ENCODE measurements around the gene GPAT3.
"Not testable (repeated sequence)": the region's sequence is repeated elsewhere in the genome, so short reads cannot be mapped to it uniquely, and the experiment has no call there.

Gene GPAT3

DNA sequence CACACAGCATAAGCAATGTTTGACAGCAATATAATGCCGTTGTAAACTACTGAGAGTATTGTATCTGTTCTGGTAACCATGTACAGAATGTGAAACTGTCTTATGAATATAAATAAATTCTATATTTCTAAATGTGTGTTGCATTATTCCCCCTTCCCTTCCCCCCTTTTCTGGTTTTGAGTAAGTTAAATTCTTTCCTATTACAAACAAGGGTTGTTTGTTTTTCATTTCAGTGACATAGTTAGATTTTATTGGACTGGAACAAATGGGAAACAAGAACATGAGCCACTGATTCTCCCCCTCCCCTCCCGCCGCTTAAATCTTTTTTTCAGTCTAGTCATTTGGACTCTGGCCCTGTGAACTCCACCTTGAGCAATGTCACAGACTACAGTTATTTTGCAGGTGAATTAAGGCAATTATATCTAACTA lies 69.8 kb downstream of the GPAT3 start:
- no peak for FAIRE-seq

DNA sequence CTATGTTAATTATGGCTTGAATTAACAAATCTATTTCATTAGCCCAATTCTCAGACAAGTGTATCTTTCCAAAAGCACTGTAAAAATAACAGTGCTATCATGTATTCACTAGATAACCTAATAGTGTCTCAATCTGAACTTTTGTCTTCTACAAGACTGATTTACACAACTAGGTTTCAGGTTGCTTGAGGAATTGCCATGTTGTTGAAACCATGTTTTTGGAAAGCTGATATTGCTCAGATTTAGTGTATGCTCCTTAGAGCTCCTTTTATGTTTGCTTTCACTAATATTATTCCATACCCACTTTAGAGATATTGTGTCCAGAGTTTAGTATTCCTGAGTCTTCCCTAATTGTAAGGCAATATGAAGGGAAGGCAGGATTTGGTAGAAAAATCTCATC lies 70.6 kb downstream of the GPAT3 start:
- no peak for FAIRE-seq

DNA sequence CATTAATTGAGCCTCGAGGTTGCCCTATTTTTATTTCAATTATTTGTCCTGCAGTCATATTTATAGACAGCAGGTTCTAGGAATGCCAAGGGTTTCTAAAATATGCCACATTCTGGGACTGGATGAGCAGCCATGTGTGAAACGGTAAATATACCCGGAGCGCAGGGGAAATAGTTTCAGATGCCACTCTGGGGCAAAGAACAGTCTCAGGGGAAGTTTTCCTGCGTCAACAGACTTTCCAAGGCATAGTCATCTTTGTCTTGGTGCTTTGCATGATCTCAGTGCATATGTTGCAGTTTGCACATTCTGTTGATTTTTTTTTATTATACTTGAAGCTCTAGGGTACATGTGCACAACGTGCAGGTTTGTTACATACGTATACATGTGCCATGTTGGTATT lies 71.0 kb downstream of the GPAT3 start:
- no peak for FAIRE-seq

GRCh38 chr4:83609365-83609764 lies 73.5 kb downstream of the GPAT3 start:
- no peak for FAIRE-seq

GRCh38 chr4:83610729-83611128 lies 74.8 kb downstream of the GPAT3 start:
- FAIRE-seq: no peak

DNA sequence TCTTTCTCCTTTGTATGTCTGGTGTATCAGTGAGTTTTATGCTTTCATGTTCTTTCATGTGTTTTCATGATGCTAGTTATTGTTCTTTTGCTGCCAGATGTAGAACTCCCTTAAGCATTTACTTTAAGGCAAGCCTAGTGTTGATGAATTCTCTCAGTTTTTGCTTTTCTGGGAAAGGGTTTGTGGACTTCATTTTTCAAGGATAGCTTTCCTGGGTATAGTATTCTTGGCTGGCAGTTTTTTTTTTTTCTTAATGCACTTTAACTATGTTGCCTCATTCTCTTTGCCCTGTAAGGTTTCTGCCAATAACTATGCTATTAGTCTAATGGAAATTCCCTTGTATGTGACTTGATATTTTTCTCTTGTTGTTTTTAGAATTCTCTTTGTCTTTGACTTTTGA lies 77.1 kb downstream of the GPAT3 start:
- no peak for FAIRE-seq

DNA sequence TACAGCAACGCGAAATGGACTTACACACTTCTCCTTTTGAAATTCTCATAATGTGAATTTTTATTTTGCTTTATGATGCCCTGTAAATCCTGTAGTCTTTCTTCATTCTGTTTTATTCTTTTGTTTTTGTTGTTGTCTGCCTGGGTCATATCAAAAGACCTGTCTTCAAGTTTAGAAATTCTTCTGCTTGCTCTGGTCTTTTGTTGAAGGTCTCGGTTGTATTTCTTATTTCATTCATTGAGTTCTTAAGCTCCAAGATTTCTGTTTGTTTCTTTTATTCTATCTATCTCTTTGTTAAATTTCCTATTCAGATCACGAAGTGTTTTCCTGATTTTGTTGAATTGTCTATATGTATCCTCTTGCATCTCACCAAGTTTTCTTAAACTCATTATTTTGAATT lies 78.1 kb downstream of the GPAT3 start:
- FAIRE-seq: no peak

- no peak for FAIRE-seq
Observed at GRCh38 chr4:83616252-83616651, 80.3 kb downstream of the GPAT3 start.

GRCh38 chr4:83617371-83618035 lies 81.6 kb downstream of the GPAT3 start:
- FAIRE-seq: no peak

GRCh38 chr4:83618431-83618830 lies 82.5 kb downstream of the GPAT3 start:
- no peak for FAIRE-seq

- no peak for FAIRE-seq
Observed at GRCh38 chr4:83618991-83619645, 83.2 kb downstream of the GPAT3 start.

GRCh38 chr4:83622127-83622526 lies 86.2 kb downstream of the GPAT3 start:
- not testable (repeated sequence) for FAIRE-seq

- FAIRE-seq: no peak
Observed at GRCh38 chr4:83625821-83626220, 89.9 kb downstream of the GPAT3 start.

DNA sequence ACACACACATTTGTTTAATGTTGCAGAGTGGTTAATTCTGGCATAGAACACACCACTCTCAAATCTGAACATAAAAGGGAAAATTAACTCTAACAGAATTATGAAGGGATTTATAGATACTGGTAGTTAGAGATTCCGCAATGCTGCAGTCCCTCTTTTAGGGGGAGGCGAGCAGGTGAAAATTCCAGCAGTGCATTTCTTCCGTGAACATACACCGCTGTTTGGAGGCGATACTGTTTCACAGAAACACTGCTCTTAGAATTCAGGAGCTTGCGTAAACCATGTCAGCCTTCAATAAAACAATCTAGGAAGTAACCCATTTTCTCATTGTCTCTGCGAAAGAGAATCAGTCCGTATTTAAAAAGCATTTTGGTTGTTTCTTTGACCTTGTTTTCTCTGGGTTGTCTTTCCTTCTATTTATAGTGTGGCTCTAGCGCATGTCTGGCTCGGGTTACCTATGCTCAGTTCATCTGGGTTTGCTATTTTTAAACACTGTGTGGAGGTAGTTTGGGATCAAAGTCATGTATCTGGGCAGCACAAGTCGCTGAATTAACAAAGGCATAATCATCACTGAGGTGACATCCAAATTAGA lies 90.4 kb downstream of the GPAT3 start:
- no peak for FAIRE-seq

DNA sequence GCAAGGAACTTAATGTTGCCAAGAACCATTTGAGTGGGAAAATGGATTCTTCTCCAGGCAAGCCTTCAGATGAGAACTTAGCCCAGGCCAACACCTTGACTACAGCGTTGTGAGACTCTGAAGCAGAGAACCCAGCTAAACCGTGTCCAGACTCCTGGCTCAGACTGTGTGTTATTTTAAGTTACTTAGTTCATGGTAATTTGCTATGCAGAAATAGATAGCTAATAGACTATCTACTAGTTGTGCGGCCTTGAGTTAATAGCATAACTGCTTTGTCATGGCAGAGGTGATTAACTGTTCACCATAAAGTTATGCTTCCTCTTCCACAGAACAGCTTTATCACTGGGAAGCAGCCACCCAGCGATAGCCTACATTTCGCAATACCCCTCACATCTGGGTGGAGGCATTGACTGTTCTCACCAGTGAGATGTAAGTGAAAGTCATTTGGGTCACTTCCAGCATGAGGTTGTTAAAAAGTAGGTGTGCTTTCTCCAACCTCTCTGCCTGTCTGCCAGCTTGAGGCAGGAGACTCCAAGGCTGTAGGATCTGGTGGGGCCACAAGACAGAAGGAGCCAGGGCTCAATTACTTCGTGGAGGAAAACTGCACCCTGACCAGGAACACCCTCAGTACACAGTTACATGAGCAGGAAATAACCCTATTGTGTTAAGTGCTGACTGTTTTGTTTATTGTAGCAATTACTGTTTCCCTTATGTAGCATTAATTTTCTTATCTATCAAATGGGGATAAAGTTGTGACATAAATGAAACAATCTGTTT lies 94.2 kb downstream of the GPAT3 start:
- FAIRE-seq: no peak

GRCh38 chr4:83631066-83631465 lies 95.2 kb downstream of the GPAT3 start:
- no peak for FAIRE-seq

GRCh38 chr4:83636930-83637329 lies 101.0 kb downstream of the GPAT3 start:
- no peak for FAIRE-seq

DNA sequence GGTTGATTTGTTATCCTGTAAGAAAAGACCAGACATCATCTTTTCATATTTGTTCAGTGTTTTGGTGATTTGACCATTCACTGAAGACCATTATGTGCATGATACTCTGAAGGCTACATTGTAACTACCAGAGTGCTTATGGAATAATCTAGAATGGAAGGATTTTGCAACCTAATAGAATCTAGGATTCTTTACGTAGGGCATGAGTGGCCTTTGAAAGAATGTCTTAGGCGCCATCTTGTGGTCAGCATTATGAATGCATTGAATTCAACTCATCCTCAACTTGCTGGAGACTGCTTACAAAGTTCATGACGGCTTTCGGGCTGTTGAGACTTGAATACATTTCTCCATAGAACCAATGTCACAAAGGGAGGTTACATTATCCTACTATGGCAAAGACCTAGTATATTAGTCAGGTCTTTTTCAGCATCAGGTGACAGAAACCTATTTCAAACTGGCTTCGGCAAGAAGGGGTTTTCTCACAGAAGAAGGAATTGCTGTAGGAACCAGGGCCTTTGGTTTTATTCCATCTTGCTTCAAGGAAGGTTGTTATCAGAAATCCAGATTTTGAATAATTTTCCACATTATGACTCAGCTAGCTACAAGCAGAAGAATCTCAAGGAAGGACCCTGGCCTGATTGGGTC lies 104.1 kb downstream of the GPAT3 start:
- peak; percentile 77 for FAIRE-seq

- no peak for FAIRE-seq
Observed at GRCh38 chr4:83643036-83643435, 107.1 kb downstream of the GPAT3 start.

- peak; percentile 91 for FAIRE-seq
Observed at GRCh38 chr4:83644677-83645659, 109.1 kb downstream of the GPAT3 start.

DNA sequence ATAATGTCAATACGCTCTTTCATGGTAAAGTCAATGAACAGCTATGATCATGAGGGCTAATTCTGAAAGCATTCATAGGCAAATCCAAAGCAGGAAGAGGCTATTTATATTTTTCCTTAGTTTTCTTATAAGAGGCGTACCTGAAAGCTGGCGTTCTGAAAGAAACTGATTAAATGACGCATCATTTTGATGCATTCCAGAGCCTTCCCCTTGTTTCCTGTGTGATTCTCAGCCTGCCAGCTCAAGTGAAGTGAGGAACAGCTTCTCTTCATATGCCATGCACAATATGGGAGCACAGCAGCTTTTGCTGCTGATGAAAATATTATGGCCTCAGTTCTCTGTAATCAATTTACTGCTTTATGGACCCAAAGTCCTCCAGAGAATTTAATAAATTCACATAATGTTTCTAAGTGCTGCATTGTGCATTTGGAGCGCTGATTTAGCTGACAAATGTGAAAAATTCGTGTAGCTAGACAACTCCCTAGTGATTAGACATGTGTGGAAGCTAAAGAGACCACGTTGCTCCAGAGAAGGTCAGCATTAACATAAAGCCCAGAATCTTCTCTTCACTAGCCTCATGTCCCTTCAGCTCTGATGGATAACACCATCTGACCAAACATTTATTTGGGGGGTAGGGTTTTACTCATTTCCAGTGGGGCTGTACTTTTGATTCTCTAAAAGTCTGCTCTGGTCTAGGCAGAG lies 110.8 kb downstream of the GPAT3 start:
- no peak for FAIRE-seq

Measured in TTC549 (cell line).